ENCODE data around the gene PKD2L1.

The PKD2L1 gene

GRCh38 chr10:100253041-100253440 is 77.0 kb downstream of the PKD2L1 start:
- no peak overlapping the region for H3K4me3 ChIP-seq (ENCODE audit: control insufficient read depth, low read depth, low read length)
- DNase-seq (ENCODE audit: low read depth), result no peak
- TF ChIP-seq, protein P1, sequence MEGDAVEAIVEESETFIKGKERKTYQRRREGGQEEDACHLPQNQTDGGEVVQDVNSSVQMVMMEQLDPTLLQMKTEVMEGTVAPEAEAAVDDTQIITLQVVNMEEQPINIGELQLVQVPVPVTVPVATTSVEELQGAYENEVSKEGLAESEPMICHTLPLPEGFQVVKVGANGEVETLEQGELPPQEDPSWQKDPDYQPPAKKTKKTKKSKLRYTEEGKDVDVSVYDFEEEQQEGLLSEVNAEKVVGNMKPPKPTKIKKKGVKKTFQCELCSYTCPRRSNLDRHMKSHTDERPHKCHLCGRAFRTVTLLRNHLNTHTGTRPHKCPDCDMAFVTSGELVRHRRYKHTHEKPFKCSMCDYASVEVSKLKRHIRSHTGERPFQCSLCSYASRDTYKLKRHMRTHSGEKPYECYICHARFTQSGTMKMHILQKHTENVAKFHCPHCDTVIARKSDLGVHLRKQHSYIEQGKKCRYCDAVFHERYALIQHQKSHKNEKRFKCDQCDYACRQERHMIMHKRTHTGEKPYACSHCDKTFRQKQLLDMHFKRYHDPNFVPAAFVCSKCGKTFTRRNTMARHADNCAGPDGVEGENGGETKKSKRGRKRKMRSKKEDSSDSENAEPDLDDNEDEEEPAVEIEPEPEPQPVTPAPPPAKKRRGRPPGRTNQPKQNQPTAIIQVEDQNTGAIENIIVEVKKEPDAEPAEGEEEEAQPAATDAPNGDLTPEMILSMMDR (conservative IDR thresholded peaks at IDR 0.05; ENCODE audit: control insufficient read depth, insufficient read depth, low read depth, low read length), result no peak

- H3K4me3 ChIP-seq (ENCODE audit: control insufficient read depth, low read depth, low read length), result no peak overlapping the region
- TF ChIP-seq, protein P1 (conservative IDR thresholded peaks at IDR 0.05; ENCODE audit: control insufficient read depth, insufficient read depth, low read depth, low read length), result no peak
These were observed 81.2 kb downstream of the PKD2L1 start for GRCh38 chr10:100248820-100249219.

GRCh38 chr10:100245484-100246220 is 84.4 kb downstream of the PKD2L1 start:
- TF ChIP-seq, protein P1 (conservative IDR thresholded peaks at IDR 0.05; ENCODE audit: control insufficient read depth, insufficient read depth, low read depth, low read length), result no peak
- H3K4me3 ChIP-seq (ENCODE audit: control insufficient read depth, low read depth, low read length), result no peak overlapping the region
- no peak for DNase-seq (ENCODE audit: low read depth)

More at GRCh38 chr10:100248820-100249219, 81.2 kb downstream of the PKD2L1 start:
- DNase-seq (ENCODE audit: low read depth), result no peak

DNA sequence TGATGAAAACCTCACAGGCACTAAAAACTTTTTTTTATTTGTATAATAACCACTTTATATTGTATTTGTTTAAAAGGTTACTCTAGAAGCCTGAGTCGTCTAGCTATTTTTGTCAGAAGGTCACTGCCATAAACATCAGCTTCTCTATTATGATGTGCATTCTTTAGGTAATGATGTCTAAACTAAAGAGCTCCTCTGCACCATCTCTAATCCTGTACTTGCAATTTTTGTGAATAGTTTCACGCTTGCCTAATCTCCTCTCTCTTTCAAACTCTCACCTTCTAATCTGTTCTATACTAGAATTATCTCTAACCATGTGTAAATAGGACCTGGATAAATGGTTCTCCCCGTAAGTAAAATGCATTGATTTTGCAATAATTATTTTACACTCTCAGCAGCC is 90.2 kb downstream of the PKD2L1 start:
- no peak for DNase-seq (ENCODE audit: low read depth)
- TF ChIP-seq, protein P1 (conservative IDR thresholded peaks at IDR 0.05; ENCODE audit: control insufficient read depth, insufficient read depth, low read depth, low read length), result no peak
- no peak overlapping the region for H3K4me3 ChIP-seq (ENCODE audit: control insufficient read depth, low read depth, low read length)

- no peak for DNase-seq (ENCODE audit: low read depth)
- H3K4me3 ChIP-seq (ENCODE audit: control insufficient read depth, low read depth, low read length), result no peak overlapping the region
- TF ChIP-seq, protein P1 (conservative IDR thresholded peaks at IDR 0.05; ENCODE audit: control insufficient read depth, insufficient read depth, low read depth, low read length), result no peak
These were observed 91.6 kb downstream of the PKD2L1 start for GRCh38 chr10:100238429-100238828.
